Activated B cell treated with CpG ODN at 0.5 μM for 24 hours (primary cell): ENCODE results near the gene COG4. TPM values are rescaled to one million over a fixed set of nuclear protein-coding genes. Genes with fewer than 3 reads are reported as not detected.

Experiments
- ATAC-seq: fragments of 200-7000 bp; cut with Tn5 transposase; one replicate; pipeline ENCODE4 v1.10.0; 2021; ENCODE audit warnings: low read depth, mild to moderate bottlenecking, moderate library complexity
- CTCF ChIA-PET: fragments of 350-600 bp; sonication (Branson Sonifier 250); formaldehyde crosslinking; loops from one replicate; lab custom pipeline; 2021; ENCODE audit warnings: antibody characterized with exemption; lab: Charles Lee
- POLR2A ChIA-PET: fragments of 350-600 bp; sonication (Branson Sonifier 250); formaldehyde crosslinking; loops from one replicate; lab custom pipeline; 2021; ENCODE audit warnings: antibody characterized with exemption; lab: Charles Lee
- DNase-seq: peaks from one replicate; pipeline ENCODE4 v3.0.0; 2022
- H3K27ac Mint-ChIP-seq: one replicate; pipeline ENCODE4 v1.8.0; 2020; ENCODE audit warnings: mixed read lengths
- H3K27me3 Mint-ChIP-seq: one replicate; pipeline ENCODE4 v1.8.0; 2021; ENCODE audit warnings: mixed read lengths
- H3K36me3 Mint-ChIP-seq: one replicate; pipeline ENCODE4 v1.8.0; 2021; ENCODE audit warnings: low read depth, mixed read lengths
- H3K4me1 Mint-ChIP-seq: one replicate; pipeline ENCODE4 v1.8.0; 2021; ENCODE audit warnings: mixed read lengths
- H3K4me3 Mint-ChIP-seq: one replicate; pipeline ENCODE4 v1.8.0; 2020; ENCODE audit warnings: mild to moderate bottlenecking, mixed read lengths
- H3K9me3 Mint-ChIP-seq: one replicate; pipeline ENCODE4 v1.8.0; 2020; ENCODE audit warnings: mixed read lengths
- CTCF ChIP-seq: fragments of 200-600 bp; IDR thresholded peaks from one replicate; pipeline ENCODE4 v1.8.0; 2022; ENCODE audit warnings: antibody characterized with exemption, mild to moderate bottlenecking
- intact Hi-C: fragments of 100-400 bp; cut with micrococcal nuclease; formaldehyde crosslinking; loops from one replicate; pipeline ENCODE4 v1.15.1; 2024
- total RNA-seq: library from RNA; stranded (reverse); gene quantifications from 2 replicates; pipeline ENCODE4 v1.2.3, GENCODE V29; 2022

COG4 gene
- total RNA-seq, 1 donor from 2014 or later: 42.5 TPM

DNA sequence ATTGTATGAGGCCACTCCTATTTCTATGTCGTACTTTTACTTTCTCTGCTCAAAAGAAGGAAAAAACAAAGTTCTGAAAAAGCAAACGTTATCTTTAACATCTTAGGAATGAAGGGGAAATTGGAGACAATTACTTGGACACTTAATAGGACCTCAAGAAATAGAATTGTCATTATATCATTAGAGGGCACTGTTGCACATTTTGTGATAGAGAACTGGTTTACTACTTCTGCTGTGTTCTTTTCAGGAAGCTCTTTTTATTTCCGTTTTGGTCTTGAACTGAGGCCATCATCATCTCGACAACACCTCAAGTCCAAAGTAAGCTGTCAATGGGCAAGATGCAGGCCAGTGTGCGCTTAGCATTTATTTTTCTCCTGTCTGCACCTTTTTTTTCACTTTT lies 14.6 kb downstream of the COG4 start:
- DNase-seq: no peak
- Mint-ChIP-seq H3K36me3 (peaks cover 57% of the 10 kb centered on the region), H3K9me3 (no peaks in the 10 kb centered on the region), H3K4me3 (no peak overlapping the region), H3K27ac (no peak overlapping the region), H3K27me3 (no peaks in the 10 kb centered on the region), H3K4me1 (peaks cover 8% of the 10 kb centered on the region)
- no peak for ATAC-seq
- no peak for TF ChIP-seq CTCF
- intact Hi-C loops: loop anchor here (5.0 kb wide), 2 partner anchors 51 to 144 kb away; no protein-coding TSS in a partner anchor
- ChIA-PET POLR2A (interaction anchor here (0.5 to 1.1 kb wide), 2 partner anchors 128 to 132 kb away, joined by 4 to 5 read pairs; no protein-coding TSS in a partner anchor), CTCF (interaction anchor here (0.7 to 1.0 kb wide), 3 partner anchors 12 to 76 kb away, joined by 3 to 4 read pairs (median 3); no protein-coding TSS in a partner anchor)

DNA sequence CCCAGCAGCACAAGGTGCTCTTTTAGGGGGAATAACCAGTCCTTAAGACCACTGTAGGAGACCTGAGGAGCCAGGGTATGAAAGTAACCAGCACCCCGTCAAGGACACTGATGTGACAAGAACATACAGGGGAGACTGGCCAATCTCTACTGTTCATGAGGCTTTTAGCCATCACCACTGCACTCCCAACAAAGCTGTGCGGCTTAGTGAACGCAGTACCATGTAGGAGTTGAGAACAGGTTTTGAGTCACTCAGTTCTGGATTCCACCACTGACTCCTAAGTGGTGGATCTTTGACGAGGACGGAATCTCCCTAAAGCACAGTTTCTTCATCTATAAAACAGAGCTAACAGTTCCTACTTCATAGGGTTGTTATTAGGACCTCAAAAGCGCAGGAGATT lies 26.8 kb downstream of the COG4 start:
- peaks cover 56% of the 10 kb centered on the region for H3K36me3 Mint-ChIP-seq
- no peak for TF ChIP-seq CTCF
- POLR2A ChIA-PET: interaction anchor here (0.5 kb wide), 1 partner anchor 757 kb away, joined by 3 read pairs; no protein-coding TSS in a partner anchor
- CTCF ChIA-PET: no interaction called here
- intact Hi-C loops: no loop called here
- ATAC-seq: no peak
- no peak overlapping the region for H3K4me3 Mint-ChIP-seq
- H3K27ac Mint-ChIP-seq: no peak overlapping the region
- H3K9me3 Mint-ChIP-seq: no peaks in the 10 kb centered on the region
- DNase-seq: no peak
- H3K4me1 Mint-ChIP-seq: no peaks in the 10 kb centered on the region
- no peaks in the 10 kb centered on the region for H3K27me3 Mint-ChIP-seq

DNA sequence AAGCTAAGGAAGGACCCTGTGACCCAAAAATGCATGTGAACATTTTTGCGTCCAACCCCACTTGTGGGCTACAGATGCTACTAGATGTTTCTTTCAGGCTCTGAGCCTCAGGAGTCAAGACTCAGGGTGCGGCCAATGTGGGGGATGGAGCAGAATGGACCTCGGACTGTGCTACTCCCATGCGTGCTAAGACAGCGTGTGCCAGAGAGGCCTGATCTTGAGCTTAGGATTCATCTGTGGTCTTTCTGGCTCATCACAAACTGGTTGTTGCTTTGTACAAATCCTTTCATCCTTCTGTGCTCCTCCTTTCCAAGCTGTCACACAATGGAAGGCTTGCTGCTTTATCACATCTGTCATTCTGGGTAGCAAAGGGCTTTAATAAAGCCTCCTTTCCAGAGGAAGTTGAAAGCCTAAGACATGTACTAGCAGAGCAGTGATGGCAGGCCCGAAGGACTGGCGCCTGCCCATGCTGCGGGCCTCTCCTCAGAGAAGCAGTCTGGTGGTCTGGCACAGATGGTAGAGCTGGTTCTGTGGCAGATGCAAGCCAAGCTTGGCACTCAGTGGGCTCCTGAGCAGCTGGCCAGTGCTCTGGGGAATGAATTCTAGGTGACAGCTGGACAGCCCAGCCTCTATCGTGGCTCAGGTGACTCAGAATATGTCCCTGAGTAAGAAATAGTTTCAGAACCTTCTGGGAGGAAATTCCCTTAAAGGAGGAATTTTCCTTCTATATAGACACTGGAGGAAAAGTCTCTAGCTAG lies 27.8 kb downstream of the COG4 start:
- POLR2A ChIA-PET: no interaction called here
- no peaks in the 10 kb centered on the region for H3K27me3 Mint-ChIP-seq
- intact Hi-C loops: no loop called here
- no peak for ATAC-seq
- H3K4me1 Mint-ChIP-seq: no peaks in the 10 kb centered on the region
- H3K27ac Mint-ChIP-seq: no peak overlapping the region
- CTCF ChIA-PET: no interaction called here
- peaks cover 55% of the 10 kb centered on the region for H3K36me3 Mint-ChIP-seq
- no peak overlapping the region for H3K4me3 Mint-ChIP-seq
- no peak for DNase-seq
- no peak for TF ChIP-seq CTCF
- no peaks in the 10 kb centered on the region for H3K9me3 Mint-ChIP-seq

DNA sequence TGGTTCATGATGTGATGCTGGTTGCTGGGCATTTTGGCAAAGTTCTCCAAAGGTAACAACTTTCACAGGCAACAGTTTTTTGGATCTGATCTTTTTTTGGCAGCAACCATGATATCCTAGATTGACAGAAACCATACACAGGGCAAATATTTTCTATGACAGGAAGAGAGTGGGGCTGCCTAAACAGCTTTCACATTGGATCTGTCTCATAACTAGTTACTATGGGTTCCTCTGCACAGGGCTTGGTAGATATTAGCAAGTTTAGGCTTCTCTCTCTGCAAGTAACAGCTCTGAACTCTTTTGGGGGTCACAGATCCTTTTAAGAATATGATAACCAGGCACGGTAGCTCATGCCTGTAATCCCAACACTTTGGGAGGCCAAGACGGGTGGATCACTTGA lies 28.6 kb downstream of the COG4 start:
- no peaks in the 10 kb centered on the region for H3K27me3 Mint-ChIP-seq
- no peak overlapping the region for H3K4me3 Mint-ChIP-seq
- no peak for ATAC-seq
- H3K36me3 Mint-ChIP-seq: peaks cover 61% of the 10 kb centered on the region
- ChIA-PET POLR2A (no interaction called here), CTCF (no interaction called here)
- no peak for TF ChIP-seq CTCF
- H3K9me3 Mint-ChIP-seq: no peaks in the 10 kb centered on the region
- intact Hi-C loops: no loop called here
- no peak overlapping the region for H3K27ac Mint-ChIP-seq
- H3K4me1 Mint-ChIP-seq: no peaks in the 10 kb centered on the region
- no peak for DNase-seq

GRCh38 chr16:70494202-70494770 lies 29.1 kb downstream of the COG4 start:
- TF ChIP-seq CTCF: no peak
- intact Hi-C loops: no loop called here
- Mint-ChIP-seq H3K27me3 (no peaks in the 10 kb centered on the region), H3K36me3 (peaks cover 64% of the 10 kb centered on the region), H3K9me3 (no peaks in the 10 kb centered on the region), H3K4me3 (no peak overlapping the region), H3K27ac (no peak overlapping the region), H3K4me1 (no peaks in the 10 kb centered on the region)
- ATAC-seq (no peak), DNase-seq (no peak)
- ChIA-PET POLR2A (no interaction called here), CTCF (no interaction called here)
